GM12892 (cell line): Measurements from ENCODE around the gene LRP2.
"Not testable (repeated sequence)": the region's sequence is repeated elsewhere in the genome, so short reads cannot be mapped to it uniquely, and the experiment has no call there.

Experiments
- DNase-seq: peaks from one replicate; pipeline ENCODE4 v3.0.0; 2011; ENCODE audit not compliant: insufficient read length
- FAIRE-seq: peaks from 2 replicates; lab custom pipeline; 2011; peaks lifted over from hg19 to GRCh38; lab: Jason Lieb, UNC
- POLR2A ChIP-seq: IDR thresholded peaks from 2 replicates; pipeline ENCODE4 v1.6.1; 2011; ENCODE audit warnings: low read depth, low read length, control low read depth
- POLR2AphosphoS5 ChIP-seq: IDR thresholded peaks from 2 replicates; pipeline ENCODE4 v1.6.1; 2011; ENCODE audit warnings: low read depth, low read length, control low read depth
- TAF1 ChIP-seq: IDR thresholded peaks from 2 replicates; pipeline ENCODE4 v1.6.1; 2011; ENCODE audit warnings: low read depth, mild to moderate bottlenecking, control low read depth, low read length, borderline replicate concordance

Gene LRP2

GRCh38 chr2:169344736-169345485, 17.4 kb downstream of the LRP2 start:
- FAIRE-seq (no peak), DNase-seq (no peak)
- TF ChIP-seq TAF1 (no peak), POLR2A (no peak), POLR2AphosphoS5 (no peak)

- TF ChIP-seq POLR2AphosphoS5 (no peak), TAF1 (no peak), POLR2A (no peak)
- DNase-seq = no peak
- no peak for FAIRE-seq
Observed at GRCh38 chr2:169343202-169343601, 19.1 kb downstream of the LRP2 start.

GRCh38 chr2:169339657-169340056, 22.7 kb downstream of the LRP2 start:
- no peak for FAIRE-seq
- TF ChIP-seq POLR2A = no peak
- TF ChIP-seq POLR2AphosphoS5 = no peak
- TF ChIP-seq TAF1 = no peak
- DNase-seq = no peak

GRCh38 chr2:169336695-169337094, 25.6 kb downstream of the LRP2 start:
- FAIRE-seq (no peak), DNase-seq (no peak)
- TF ChIP-seq POLR2AphosphoS5 = no peak
- TF ChIP-seq TAF1 = no peak
- no peak for TF ChIP-seq POLR2A

GRCh38 chr2:169330555-169331198, 31.7 kb downstream of the LRP2 start:
- DNase-seq (no peak), FAIRE-seq (no peak)
- TF ChIP-seq POLR2AphosphoS5 = no peak
- no peak for TF ChIP-seq POLR2A
- no peak for TF ChIP-seq TAF1

- no peak for DNase-seq
- TF ChIP-seq POLR2AphosphoS5 (no peak), POLR2A (no peak), TAF1 (no peak)
- no peak for FAIRE-seq
Observed at GRCh38 chr2:169329688-169330554, 32.4 kb downstream of the LRP2 start.

- no peak for TF ChIP-seq POLR2AphosphoS5
- TF ChIP-seq TAF1 = no peak
- no peak for TF ChIP-seq POLR2A
- FAIRE-seq = no peak
Observed at GRCh38 chr2:169328785-169329184, 33.5 kb downstream of the LRP2 start.

GRCh38 chr2:169327837-169328236, 34.5 kb downstream of the LRP2 start:
- not testable (repeated sequence) for DNase-seq, FAIRE-seq

More at GRCh38 chr2:169328785-169329184, 33.5 kb downstream of the LRP2 start:
- DNase-seq = no peak

- DNase-seq, FAIRE-seq: not testable (repeated sequence)
Observed at GRCh38 chr2:169325886-169326285, 36.4 kb downstream of the LRP2 start.

- DNase-seq = no peak
- TF ChIP-seq TAF1 = no peak
- TF ChIP-seq POLR2AphosphoS5 = no peak
- TF ChIP-seq POLR2A = no peak
Observed at GRCh38 chr2:169324581-169325260, 37.6 kb downstream of the LRP2 start.

GRCh38 chr2:169323841-169324240, 38.5 kb downstream of the LRP2 start:
- no peak for FAIRE-seq
- TF ChIP-seq POLR2A (no peak), TAF1 (no peak), POLR2AphosphoS5 (no peak)

More at GRCh38 chr2:169324581-169325260, 37.6 kb downstream of the LRP2 start:
- FAIRE-seq = no peak

GRCh38 chr2:169320561-169320960, 41.8 kb downstream of the LRP2 start:
- no peak for FAIRE-seq
- no peak for DNase-seq

More at GRCh38 chr2:169323841-169324240, 38.5 kb downstream of the LRP2 start:
- no peak for DNase-seq

More at GRCh38 chr2:169320561-169320960, 41.8 kb downstream of the LRP2 start:
- no peak for TF ChIP-seq TAF1
- TF ChIP-seq POLR2A = no peak
- no peak for TF ChIP-seq POLR2AphosphoS5
